T-helper 2 cell treated with Interferon-gamma antibody and Interleukin-4, amounts not matched to agents 5 μg/mL and 100 μg/mL, for 36 hours (primary cell): ENCODE data around the gene TEAD1.

Experiments
- DNase-seq: peaks from one replicate; pipeline ENCODE4 v3.0.0; 2021; ENCODE audit warnings: low spot score
- H3K27ac Mint-ChIP-seq: one replicate; pipeline ENCODE4 v1.8.0; 2021; ENCODE audit warnings: mild to moderate bottlenecking, mixed read lengths
- H3K27me3 Mint-ChIP-seq: one replicate; pipeline ENCODE4 v1.8.0; 2021; ENCODE audit warnings: low read depth, mixed read lengths
- H3K36me3 Mint-ChIP-seq: one replicate; pipeline ENCODE4 v1.8.0; 2021; ENCODE audit warnings: low read depth, mixed read lengths
- H3K4me1 Mint-ChIP-seq: one replicate; pipeline ENCODE4 v1.8.0; 2021; ENCODE audit warnings: low read depth, mixed read lengths
- H3K4me3 Mint-ChIP-seq: one replicate; pipeline ENCODE4 v1.8.0; 2022; ENCODE audit warnings: mild to moderate bottlenecking, moderate library complexity, mixed read lengths
- H3K9me3 Mint-ChIP-seq: one replicate; pipeline ENCODE4 v1.8.0; 2021; ENCODE audit warnings: mixed read lengths

The TEAD1 gene

GRCh38 chr11:12786891-12787290 is 112.7 kb downstream of the TEAD1 start:
- no peaks in the 10 kb centered on the region for H3K36me3 Mint-ChIP-seq
- no peak overlapping the region for H3K27ac Mint-ChIP-seq
- DNase-seq: no peak
- H3K4me3 Mint-ChIP-seq: no peak overlapping the region
- no peaks in the 10 kb centered on the region for H3K4me1 Mint-ChIP-seq
- peaks cover 30% of the 10 kb centered on the region for H3K27me3 Mint-ChIP-seq
- no peaks in the 10 kb centered on the region for H3K9me3 Mint-ChIP-seq

DNA sequence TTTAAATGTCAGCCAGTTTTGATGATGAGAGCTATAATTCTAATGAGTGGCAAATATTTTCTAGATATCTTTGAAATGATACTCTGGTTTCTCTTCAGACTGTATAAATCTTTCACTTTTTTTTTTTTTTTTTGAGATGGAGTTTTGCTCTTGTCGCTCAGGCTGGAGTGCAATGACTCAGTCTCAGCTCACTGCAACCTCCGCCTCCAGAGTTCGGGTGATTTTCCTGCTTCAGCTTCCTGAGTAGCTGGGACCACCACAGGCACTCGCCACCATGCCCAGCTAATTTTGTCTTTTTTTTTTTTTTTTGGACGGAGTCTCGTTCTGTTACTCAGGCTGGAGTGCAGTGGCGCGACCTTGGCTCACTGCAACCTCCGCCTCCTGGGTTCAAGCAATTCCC is 113.6 kb downstream of the TEAD1 start:
- H3K4me1 Mint-ChIP-seq: no peaks in the 10 kb centered on the region
- no peak for DNase-seq
- H3K27ac Mint-ChIP-seq: no peak overlapping the region
- no peak overlapping the region for H3K4me3 Mint-ChIP-seq
- H3K36me3 Mint-ChIP-seq: no peaks in the 10 kb centered on the region
- no peaks in the 10 kb centered on the region for H3K9me3 Mint-ChIP-seq
- H3K27me3 Mint-ChIP-seq: peaks cover 23% of the 10 kb centered on the region

DNA sequence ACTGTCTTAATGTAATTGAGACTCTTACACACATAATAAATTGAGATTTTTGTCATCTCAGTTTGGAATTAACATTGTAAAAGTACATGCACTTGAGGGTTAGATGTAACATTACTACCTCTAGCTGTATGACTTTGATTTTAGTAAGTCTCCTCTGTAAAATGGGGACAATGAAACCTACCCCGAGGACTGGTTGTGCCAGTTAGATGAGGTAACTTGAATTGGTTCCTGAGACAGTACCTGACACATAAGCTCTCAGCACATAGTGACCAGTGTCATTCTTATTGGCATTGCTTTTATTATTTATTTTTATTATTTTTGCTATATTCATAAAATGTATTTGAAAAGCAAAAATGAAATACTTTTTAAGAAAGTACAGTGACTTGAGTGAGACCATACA is 114.8 kb downstream of the TEAD1 start:
- no peak for DNase-seq
- Mint-ChIP-seq H3K4me3 (no peak overlapping the region), H3K27me3 (peaks cover 16% of the 10 kb centered on the region), H3K9me3 (no peaks in the 10 kb centered on the region), H3K4me1 (no peaks in the 10 kb centered on the region), H3K36me3 (no peaks in the 10 kb centered on the region), H3K27ac (no peak overlapping the region)

DNA sequence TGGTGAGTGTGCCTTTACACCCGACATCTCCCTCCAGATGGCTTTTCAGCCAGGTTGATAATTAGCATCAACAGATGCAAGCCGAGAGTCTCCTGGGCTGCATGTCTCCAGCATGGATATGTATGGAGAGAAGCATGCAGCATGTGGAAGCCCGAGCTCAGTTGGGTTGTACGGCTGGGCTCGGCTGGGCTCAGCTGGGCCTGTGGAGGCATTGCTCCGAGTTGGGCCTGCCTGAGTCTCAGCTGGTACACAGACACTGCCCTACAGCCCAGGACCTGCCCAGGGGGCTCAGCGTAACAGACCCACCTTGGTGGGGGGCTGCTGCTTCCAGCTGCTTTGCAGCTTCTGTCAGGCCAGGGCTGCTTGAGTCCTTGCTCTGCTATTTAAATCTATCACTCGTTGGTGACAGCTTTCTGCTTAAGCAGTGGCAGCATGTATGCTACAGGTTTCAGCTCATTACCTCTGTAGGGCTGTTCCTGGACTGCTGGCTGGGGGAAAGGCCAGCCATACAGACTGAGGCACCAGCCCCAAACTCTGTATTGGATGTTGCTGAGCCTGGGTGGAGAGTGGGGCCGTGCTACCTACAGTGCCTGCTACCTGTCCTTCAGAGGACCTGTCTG is 115.5 kb downstream of the TEAD1 start:
- no peak overlapping the region for H3K4me3 Mint-ChIP-seq
- DNase-seq: no peak
- H3K36me3 Mint-ChIP-seq: no peaks in the 10 kb centered on the region
- H3K27ac Mint-ChIP-seq: no peak overlapping the region
- peaks cover 13% of the 10 kb centered on the region for H3K27me3 Mint-ChIP-seq
- no peaks in the 10 kb centered on the region for H3K9me3 Mint-ChIP-seq
- H3K4me1 Mint-ChIP-seq: no peaks in the 10 kb centered on the region

DNA sequence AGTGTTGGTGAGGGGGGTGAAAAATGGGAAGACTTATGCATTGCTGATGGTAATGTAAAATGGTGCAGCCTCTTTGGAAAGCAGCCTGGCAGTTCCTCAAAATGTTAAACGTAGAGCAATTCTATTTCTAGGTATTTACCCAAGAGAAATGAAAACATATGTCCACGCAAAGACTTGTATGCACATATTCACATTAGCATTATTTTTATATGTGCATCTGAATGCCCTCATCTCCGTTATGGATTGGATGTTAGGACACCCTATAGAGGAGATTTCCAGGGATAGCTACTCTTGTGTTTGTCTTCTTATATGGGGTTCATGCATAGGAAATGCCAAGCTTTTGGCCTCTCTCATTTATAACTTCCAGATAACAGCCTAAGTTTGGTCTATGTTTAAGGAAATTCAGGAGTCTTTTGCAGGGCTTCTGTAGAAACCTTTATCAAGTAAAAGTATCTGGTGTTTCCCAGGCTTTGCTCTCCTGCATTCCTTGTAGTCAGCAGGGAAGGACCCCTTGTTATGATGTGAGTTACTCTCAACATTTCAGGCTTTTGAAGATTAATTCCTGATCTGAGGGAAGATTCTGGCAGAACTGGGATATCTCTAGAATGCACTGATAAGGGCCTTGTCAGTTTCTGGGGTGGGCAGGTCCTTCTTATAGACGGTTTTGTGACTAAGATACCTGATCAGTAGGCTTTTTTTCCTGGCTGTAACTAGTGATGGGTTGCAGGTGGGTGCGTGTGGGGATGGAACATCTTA is 116.8 kb downstream of the TEAD1 start:
- H3K4me1 Mint-ChIP-seq: no peaks in the 10 kb centered on the region
- DNase-seq: no peak
- peaks cover 13% of the 10 kb centered on the region for H3K27me3 Mint-ChIP-seq
- H3K36me3 Mint-ChIP-seq: no peaks in the 10 kb centered on the region
- no peak overlapping the region for H3K4me3 Mint-ChIP-seq
- H3K27ac Mint-ChIP-seq: no peak overlapping the region
- no peaks in the 10 kb centered on the region for H3K9me3 Mint-ChIP-seq

DNA sequence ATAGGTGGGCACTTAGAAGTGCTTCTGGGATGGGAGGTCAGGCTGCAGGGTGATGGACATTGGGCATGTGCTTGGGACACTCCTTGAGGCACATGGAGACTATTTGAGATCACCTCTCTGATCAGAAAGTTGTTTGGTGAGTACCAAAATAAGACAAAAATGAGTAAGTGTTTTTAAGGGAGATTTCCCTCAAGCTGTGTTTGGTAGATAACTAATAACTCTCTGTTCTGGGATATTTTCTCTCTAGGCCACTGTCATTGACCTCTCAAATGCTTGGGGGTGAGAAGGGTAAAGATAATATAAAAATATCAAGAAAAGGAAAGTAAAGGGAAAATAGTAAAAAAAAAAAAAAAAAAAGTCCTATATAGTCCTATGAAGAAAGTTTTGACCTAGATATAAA is 117.8 kb downstream of the TEAD1 start:
- H3K9me3 Mint-ChIP-seq: no peaks in the 10 kb centered on the region
- H3K27ac Mint-ChIP-seq: no peak overlapping the region
- no peak overlapping the region for H3K4me3 Mint-ChIP-seq

GRCh38 chr11:12792590-12792989 is 118.4 kb downstream of the TEAD1 start:
- DNase-seq: no peak
- no peak overlapping the region for H3K4me3 Mint-ChIP-seq
- H3K27ac Mint-ChIP-seq: no peak overlapping the region
- H3K4me1 Mint-ChIP-seq: no peaks in the 10 kb centered on the region
- no peaks in the 10 kb centered on the region for H3K9me3 Mint-ChIP-seq
- H3K27me3 Mint-ChIP-seq: peaks cover 15% of the 10 kb centered on the region
- no peaks in the 10 kb centered on the region for H3K36me3 Mint-ChIP-seq

More for the DNA sequence above, 117.8 kb downstream of the TEAD1 start:
- no peaks in the 10 kb centered on the region for H3K36me3 Mint-ChIP-seq
- no peaks in the 10 kb centered on the region for H3K4me1 Mint-ChIP-seq
- no peak for DNase-seq
- H3K27me3 Mint-ChIP-seq: peaks cover 12% of the 10 kb centered on the region

GRCh38 chr11:12793065-12793464 is 118.8 kb downstream of the TEAD1 start:
- Mint-ChIP-seq H3K27ac (no peak overlapping the region), H3K4me1 (no peaks in the 10 kb centered on the region), H3K4me3 (no peak overlapping the region), H3K27me3 (peaks cover 19% of the 10 kb centered on the region), H3K9me3 (no peaks in the 10 kb centered on the region), H3K36me3 (no peaks in the 10 kb centered on the region)
- no peak for DNase-seq

- Mint-ChIP-seq H3K4me3 (no peak overlapping the region), H3K36me3 (no peaks in the 10 kb centered on the region), H3K27ac (no peak overlapping the region), H3K27me3 (peaks cover 23% of the 10 kb centered on the region), H3K9me3 (no peaks in the 10 kb centered on the region), H3K4me1 (no peaks in the 10 kb centered on the region)
- DNase-seq: no peak
These were observed 119.3 kb downstream of the TEAD1 start for GRCh38 chr11:12793506-12793905.

DNA sequence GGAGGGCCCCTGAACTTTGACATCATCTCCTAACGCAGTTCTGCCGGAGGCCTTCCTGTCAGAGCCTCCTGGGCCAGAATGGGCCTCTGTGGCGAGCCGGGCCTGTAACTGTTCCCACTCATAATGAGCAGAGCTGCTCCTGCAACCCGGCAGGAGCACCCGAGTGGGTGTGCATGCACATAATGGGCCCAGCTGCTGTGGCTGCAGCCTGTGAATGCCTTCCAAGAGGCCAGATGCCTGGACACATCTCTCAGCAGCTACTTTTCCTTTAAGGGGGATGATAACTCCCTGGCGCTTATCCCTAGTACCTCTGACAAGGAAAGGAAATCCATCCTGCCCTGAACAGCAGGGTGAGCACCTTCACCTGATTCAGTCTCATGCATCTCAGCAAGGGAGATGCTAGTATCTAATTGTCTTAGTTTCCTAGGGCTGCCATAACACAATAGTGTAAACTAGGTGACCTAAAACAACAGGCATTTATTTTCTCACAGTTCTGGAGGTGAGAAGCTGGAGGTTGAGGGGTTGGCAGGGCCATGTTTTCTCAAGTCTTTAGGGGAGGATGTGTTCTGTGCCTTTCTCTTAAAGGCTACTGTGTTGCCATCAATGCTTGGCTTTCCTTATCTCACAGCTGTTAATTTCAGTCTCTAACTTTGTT is 120.5 kb downstream of the TEAD1 start:
- no peaks in the 10 kb centered on the region for H3K4me1 Mint-ChIP-seq
- H3K27me3 Mint-ChIP-seq: peaks cover 32% of the 10 kb centered on the region
- no peak for DNase-seq
- no peak overlapping the region for H3K27ac Mint-ChIP-seq
- H3K9me3 Mint-ChIP-seq: no peaks in the 10 kb centered on the region
- no peak overlapping the region for H3K4me3 Mint-ChIP-seq
- H3K36me3 Mint-ChIP-seq: no peaks in the 10 kb centered on the region

DNA sequence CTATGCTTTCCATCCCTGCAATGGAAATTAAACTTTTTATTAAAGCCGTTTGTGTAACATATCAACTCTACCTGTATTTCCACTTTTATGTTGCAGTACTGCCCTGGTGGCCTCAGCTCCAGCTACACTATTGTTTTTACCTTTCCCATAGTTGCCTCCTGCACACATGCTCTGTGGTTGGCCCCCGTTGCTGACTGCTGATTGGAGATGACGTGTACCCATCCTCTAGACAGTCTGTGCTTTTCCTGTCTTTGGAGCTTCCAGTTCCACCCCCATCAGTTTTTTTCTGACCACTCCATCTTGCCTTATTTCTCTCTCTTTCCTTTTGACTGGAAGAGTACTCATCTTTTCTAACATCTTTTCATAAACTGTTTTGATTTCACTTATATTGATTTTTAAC is 123.8 kb downstream of the TEAD1 start:
- Mint-ChIP-seq H3K4me1 (no peaks in the 10 kb centered on the region), H3K4me3 (no peak overlapping the region), H3K27me3 (peaks cover 45% of the 10 kb centered on the region), H3K36me3 (no peaks in the 10 kb centered on the region), H3K27ac (no peak overlapping the region), H3K9me3 (no peaks in the 10 kb centered on the region)
- no peak for DNase-seq

DNA sequence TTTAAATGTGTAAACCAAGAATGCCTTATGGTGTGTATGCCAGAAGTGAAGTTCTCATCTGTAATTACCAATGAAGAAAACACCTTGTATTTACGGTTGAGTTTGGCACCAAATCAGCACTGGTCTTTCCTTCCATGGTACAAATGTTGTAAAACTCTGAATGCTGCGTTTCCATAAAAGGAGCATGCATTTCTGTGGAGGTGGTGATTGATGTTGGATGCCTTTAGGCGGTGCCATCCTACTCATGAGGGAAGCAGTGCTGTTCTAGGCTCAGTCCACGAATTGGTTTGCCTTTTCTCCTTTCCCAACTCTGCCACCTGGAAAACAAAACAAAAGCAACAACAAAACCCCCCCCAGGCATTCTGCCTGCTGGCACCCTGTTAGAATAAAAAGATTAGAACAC is 124.4 kb downstream of the TEAD1 start:
- Mint-ChIP-seq H3K9me3 (no peaks in the 10 kb centered on the region), H3K27ac (no peak overlapping the region), H3K4me1 (no peaks in the 10 kb centered on the region), H3K4me3 (no peak overlapping the region), H3K27me3 (peaks cover 50% of the 10 kb centered on the region), H3K36me3 (no peaks in the 10 kb centered on the region)
- no peak for DNase-seq

DNA sequence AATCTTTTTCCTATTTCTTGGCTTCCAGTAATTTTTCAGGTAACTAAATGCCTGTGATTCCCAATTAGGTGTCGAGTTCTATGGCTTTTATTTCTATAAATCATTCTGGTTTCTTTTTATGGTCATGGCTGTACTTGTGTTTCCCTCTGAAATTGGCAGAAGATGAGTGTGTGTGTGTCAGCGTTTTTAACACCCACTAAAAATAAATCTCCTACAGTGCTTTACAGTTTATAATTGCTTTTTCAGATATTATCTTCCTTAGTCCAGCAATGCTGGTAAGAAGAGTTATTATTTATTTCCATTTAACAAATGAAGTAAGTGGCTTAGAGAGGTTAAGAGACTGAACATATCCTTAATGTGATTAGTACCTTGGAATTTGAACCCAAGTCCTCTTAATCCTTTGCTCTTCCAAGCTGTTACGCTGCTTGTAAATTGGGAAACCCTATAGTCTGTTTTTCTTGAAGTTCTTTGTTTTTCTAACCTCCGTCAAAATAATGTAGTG is 125.2 kb downstream of the TEAD1 start:
- peaks cover 52% of the 10 kb centered on the region for H3K27me3 Mint-ChIP-seq

DNA sequence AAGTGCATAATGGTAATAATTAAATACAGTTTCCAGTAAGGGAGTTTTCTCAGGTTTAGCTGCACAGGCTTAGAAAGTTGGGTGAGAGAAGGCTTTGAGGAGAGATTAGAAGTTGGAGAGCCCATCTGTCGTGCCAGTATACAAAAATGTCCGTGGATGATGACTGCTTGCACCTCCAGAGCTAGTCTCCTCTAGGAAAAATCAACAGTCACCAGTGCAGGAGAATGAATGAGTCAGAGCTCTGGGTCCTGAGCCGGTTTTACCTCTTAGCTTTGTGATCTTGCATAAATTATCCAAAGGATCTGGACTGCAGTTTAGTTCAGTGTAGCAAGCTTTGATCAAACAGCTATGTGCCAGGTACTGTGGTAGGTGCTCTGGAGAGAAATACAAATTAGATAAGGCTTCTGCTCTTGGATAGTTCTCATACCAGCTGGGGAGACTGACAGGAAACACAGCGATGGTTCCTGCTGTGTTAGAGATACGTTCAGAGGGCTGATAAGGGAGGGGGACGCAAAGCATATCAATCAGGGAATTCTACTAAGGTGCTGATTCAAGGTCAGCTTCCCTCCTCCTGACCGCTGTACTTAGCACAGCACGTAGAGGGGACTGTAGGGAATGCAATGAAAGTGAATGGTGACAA is 125.9 kb downstream of the TEAD1 start:
- H3K9me3 Mint-ChIP-seq: no peaks in the 10 kb centered on the region
- no peaks in the 10 kb centered on the region for H3K4me1 Mint-ChIP-seq
- H3K4me3 Mint-ChIP-seq: no peak overlapping the region
- DNase-seq: no peak
- no peaks in the 10 kb centered on the region for H3K36me3 Mint-ChIP-seq
- no peak overlapping the region for H3K27ac Mint-ChIP-seq
- H3K27me3 Mint-ChIP-seq: peaks cover 54% of the 10 kb centered on the region

More for the DNA sequence above, 125.2 kb downstream of the TEAD1 start:
- Mint-ChIP-seq H3K4me1 (no peaks in the 10 kb centered on the region), H3K27ac (no peak overlapping the region), H3K4me3 (no peak overlapping the region), H3K9me3 (no peaks in the 10 kb centered on the region), H3K36me3 (no peaks in the 10 kb centered on the region)
- no peak for DNase-seq
